Spleen (tissue), 7 donors: ENCODE measurements around the gene OXLD1.

Experiments used
- POLR2A ChIP-seq, 3 donors: fragments of 450-650 bp; IDR thresholded peaks; one replicate each; pipeline ENCODE4 v1.5.1; 2017; ENCODE audit warnings: antibody characterized with exemption in 3 of 3, mild to moderate bottlenecking in 1 of 3
- POLR2AphosphoS5 ChIP-seq, 3 donors: sonication (generic); formaldehyde crosslinking; IDR thresholded peaks; one replicate each; pipeline ENCODE4 v1.5.1; 2017; ENCODE audit warnings: antibody characterized with exemption in 3 of 3
- TF ChIP-seq, protein P1 (sequence below), 11 experiments: fragments of 200-600 bp in 7 of 11; fragments of 450-650 bp in 4 of 11; sonication (generic) in 4 of 11; IDR thresholded peaks in 8 of 11; conservative IDR thresholded peaks in 3 of 11; 1 replicate in 7 of 11; 2 replicates in 4 of 11; pipeline versions ENCODE4 v1.4.0 to v1.8.0; 2016 to 2021; ENCODE audit warnings: antibody characterized with exemption in 11 of 11, inconsistent platforms in 4 of 11, mild to moderate bottlenecking in 1 of 11
- donor health status: DM: no; HTN: no; CAD: no; lungs with moderate emphysema.
- donor health status: DM: no; HTN: no; CAD: no.
- donor health status: DM: no; HTN: no; CAD: no.

DNA sequence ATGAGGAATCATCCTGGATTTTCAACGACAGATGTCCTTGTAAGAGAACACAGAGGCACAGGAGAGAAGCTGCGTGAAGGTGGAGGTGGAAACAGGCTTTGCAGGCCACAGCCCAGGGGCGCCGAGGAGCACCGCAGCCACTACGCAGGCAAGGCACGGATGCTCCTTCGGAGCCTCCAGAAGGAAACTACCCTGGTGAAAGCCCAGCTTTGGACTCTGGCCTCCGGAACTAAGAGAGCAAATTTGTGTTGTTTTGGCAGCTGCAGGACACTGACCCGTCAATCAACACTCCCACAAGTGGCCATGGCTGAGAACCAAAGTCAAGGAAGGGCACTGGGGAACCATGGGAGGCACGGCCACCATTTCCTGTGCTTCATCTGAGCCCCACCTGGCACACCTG, 13.7 kb upstream of the OXLD1 start:
- TF ChIP-seq POLR2A (IDR thresholded peaks at IDR 0.05) (no peak), POLR2AphosphoS5 (IDR thresholded peaks at IDR 0.05) (no peak)
- TF ChIP-seq, protein P1, sequence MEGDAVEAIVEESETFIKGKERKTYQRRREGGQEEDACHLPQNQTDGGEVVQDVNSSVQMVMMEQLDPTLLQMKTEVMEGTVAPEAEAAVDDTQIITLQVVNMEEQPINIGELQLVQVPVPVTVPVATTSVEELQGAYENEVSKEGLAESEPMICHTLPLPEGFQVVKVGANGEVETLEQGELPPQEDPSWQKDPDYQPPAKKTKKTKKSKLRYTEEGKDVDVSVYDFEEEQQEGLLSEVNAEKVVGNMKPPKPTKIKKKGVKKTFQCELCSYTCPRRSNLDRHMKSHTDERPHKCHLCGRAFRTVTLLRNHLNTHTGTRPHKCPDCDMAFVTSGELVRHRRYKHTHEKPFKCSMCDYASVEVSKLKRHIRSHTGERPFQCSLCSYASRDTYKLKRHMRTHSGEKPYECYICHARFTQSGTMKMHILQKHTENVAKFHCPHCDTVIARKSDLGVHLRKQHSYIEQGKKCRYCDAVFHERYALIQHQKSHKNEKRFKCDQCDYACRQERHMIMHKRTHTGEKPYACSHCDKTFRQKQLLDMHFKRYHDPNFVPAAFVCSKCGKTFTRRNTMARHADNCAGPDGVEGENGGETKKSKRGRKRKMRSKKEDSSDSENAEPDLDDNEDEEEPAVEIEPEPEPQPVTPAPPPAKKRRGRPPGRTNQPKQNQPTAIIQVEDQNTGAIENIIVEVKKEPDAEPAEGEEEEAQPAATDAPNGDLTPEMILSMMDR (IDR thresholded peaks at IDR 0.05 in 8 of 11, conservative IDR thresholded peaks at IDR 0.05 in 3 of 11): no peak
